ENCODE data around the gene CEACAM5. TPM values are rescaled to one million over a fixed set of nuclear protein-coding genes. Genes with fewer than 3 reads are reported as not detected.

The CEACAM5 gene
- total RNA-seq, 1 experiment from 2014 or later = 0.46 TPM

DNA sequence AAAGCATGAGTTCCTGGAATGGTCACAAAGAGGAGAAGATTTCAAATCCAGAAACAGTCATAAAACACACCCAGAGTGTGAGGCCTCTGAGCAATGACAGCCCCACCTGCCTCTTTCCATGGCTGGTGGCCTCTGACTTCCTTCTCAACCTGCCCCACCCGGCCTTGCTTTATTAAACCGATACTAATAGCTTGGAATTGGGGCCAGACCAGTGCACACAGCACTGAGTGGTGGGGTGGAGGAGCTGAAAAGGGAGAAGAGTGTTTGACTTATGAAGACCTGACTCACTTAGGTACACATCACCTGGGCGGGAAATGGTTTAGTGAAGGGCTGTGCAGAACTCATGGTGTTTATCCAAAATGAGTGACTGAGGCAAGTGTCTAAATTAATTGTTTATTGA lies 26.2 kb downstream of the CEACAM5 start (continued):
- TF ChIP-seq ZNF317 (CRISPR knock-in tag; IDR thresholded peaks at IDR 0.05; ENCODE audit: borderline replicate concordance, low read depth) (no peak), SMAD4 (CRISPR knock-in tag; IDR thresholded peaks at IDR 0.05) (no peak), IRF2 (CRISPR knock-in tag; IDR thresholded peaks at IDR 0.05; ENCODE audit: borderline replicate concordance, low read depth) (no peak)
- TF ChIP-seq, protein P1, sequence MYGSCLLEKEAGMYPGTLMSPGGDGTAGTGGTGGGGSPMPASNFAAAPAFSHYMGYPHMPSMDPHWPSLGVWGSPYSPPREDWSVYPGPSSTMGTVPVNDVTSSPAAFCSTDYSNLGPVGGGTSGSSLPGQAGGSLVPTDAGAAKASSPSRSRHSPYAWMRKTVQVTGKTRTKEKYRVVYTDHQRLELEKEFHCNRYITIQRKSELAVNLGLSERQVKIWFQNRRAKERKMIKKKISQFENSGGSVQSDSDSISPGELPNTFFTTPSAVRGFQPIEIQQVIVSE (CRISPR knock-in tag; IDR thresholded peaks at IDR 0.05; ENCODE audit: borderline replicate concordance) = no peak

DNA sequence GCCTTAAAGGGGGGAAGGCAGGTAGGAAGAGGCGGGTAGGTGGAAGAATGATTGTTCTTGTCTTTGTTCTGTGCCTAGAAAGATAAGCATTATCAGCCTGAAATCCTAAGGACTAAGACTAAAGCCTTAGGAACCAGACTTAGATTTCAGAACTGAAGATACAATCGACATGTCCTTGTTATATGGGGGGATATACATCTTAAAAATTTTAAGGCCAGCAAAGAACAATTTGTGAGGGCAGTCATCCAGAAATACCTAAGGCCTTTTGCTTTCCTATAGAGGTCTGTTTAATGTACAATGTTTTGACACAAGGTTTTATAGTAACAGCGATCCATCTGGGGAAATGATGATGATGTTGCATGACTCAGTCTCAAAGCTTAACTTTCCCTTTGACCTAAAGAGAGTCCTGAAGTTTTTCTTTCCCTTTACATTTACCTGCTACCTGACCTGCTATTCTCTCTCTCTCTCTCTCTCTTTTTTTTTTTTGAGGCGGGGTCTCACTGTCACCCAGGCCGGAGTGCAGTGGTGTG lies 26.7 kb downstream of the CEACAM5 start:
- POLR2A ChIA-PET = interaction anchor here (0.6 kb wide), 1 partner anchor 96 kb away, joined by 3 read pairs; no protein-coding TSS in a partner anchor
- H3K4me3 Mint-ChIP-seq = no peak overlapping the region
- peaks cover 6% of the 10 kb centered on the region for H3K27me3 Mint-ChIP-seq (ENCODE audit: low read depth)
- H3K9me3 Mint-ChIP-seq = no peaks in the 10 kb centered on the region
- H3K27ac Mint-ChIP-seq = no peak overlapping the region
- CTCF ChIA-PET = interaction anchor here (1.1 to 2.6 kb wide), 6 partner anchors 13 to 93 kb away, joined by 3 to 17 read pairs (median 4); no protein-coding TSS in a partner anchor
- DNase-seq (ENCODE audit: low spot score) (no peak), ATAC-seq (no peak)
- TF ChIP-seq ZNF232 (CRISPR knock-in tag; IDR thresholded peaks at IDR 0.05) = no peak
- TF ChIP-seq, protein P2, sequence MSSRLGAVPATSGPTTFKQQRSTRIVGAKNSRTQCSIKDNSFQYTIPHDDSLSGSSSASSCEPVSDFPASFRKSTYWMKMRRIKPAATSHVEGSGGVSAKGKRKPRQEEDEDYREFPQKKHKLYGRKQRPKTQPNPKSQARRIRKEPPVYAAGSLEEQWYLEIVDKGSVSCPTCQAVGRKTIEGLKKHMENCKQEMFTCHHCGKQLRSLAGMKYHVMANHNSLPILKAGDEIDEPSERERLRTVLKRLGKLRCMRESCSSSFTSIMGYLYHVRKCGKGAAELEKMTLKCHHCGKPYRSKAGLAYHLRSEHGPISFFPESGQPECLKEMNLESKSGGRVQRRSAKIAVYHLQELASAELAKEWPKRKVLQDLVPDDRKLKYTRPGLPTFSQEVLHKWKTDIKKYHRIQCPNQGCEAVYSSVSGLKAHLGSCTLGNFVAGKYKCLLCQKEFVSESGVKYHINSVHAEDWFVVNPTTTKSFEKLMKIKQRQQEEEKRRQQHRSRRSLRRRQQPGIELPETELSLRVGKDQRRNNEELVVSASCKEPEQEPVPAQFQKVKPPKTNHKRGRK (CRISPR knock-in tag; IDR thresholded peaks at IDR 0.05; ENCODE audit: borderline replicate concordance) = no peak
- TF ChIP-seq CREB1 (CRISPR knock-in tag; IDR thresholded peaks at IDR 0.05) = no peak
- no peak for TF ChIP-seq EMX1 (CRISPR knock-in tag; IDR thresholded peaks at IDR 0.05)
- TF ChIP-seq, protein P3, sequence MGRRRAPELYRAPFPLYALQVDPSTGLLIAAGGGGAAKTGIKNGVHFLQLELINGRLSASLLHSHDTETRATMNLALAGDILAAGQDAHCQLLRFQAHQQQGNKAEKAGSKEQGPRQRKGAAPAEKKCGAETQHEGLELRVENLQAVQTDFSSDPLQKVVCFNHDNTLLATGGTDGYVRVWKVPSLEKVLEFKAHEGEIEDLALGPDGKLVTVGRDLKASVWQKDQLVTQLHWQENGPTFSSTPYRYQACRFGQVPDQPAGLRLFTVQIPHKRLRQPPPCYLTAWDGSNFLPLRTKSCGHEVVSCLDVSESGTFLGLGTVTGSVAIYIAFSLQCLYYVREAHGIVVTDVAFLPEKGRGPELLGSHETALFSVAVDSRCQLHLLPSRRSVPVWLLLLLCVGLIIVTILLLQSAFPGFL (CRISPR knock-in tag; IDR thresholded peaks at IDR 0.05; ENCODE audit: borderline replicate concordance) = no peak
- TF ChIP-seq NR1H2 (CRISPR knock-in tag; IDR thresholded peaks at IDR 0.05) = no peak
- TF ChIP-seq NFYB (CRISPR knock-in tag; conservative IDR thresholded peaks at IDR 0.05; ENCODE audit: low read depth) = no peak
- TF ChIP-seq, protein P4, sequence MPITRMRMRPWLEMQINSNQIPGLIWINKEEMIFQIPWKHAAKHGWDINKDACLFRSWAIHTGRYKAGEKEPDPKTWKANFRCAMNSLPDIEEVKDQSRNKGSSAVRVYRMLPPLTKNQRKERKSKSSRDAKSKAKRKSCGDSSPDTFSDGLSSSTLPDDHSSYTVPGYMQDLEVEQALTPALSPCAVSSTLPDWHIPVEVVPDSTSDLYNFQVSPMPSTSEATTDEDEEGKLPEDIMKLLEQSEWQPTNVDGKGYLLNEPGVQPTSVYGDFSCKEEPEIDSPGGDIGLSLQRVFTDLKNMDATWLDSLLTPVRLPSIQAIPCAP (CRISPR knock-in tag; IDR thresholded peaks at IDR 0.05) = no peak
- TF ChIP-seq ZBTB21 (CRISPR knock-in tag; IDR thresholded peaks at IDR 0.05; ENCODE audit: borderline replicate concordance) = no peak
- no peaks in the 10 kb centered on the region for H3K4me1 Mint-ChIP-seq
- no peaks in the 10 kb centered on the region for H3K36me3 Mint-ChIP-seq

DNA sequence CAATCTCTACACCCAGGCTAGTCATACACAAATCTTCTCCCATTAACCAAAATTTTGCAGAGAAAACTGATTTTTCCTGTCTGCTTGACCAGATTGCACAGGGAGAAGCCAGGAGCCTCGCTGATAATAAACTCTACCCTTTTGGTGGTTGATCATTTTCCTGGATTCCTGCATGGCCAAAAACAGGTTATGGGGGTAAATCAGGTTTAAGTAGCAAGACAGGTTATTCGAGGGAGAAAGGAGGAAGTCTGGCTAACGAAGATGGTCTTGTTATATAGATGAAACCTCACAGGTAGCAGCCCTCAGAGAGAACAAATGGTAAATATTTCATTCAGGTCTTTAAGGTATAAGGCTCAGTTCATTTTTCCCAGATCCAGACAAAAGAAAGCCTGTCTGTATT lies 30.9 kb downstream of the CEACAM5 start:
- CTCF ChIA-PET = interaction anchor here (0.7 to 2.8 kb wide), 4 partner anchors 12 to 54 kb away, joined by 3 to 25 read pairs (median 10); no protein-coding TSS in a partner anchor
- DNase-seq (ENCODE audit: low spot score) (no peak), ATAC-seq (no peak)
- Mint-ChIP-seq H3K36me3 (no peaks in the 10 kb centered on the region), H3K4me3 (no peak overlapping the region), H3K9me3 (no peaks in the 10 kb centered on the region), H3K27me3 (ENCODE audit: low read depth) (peaks cover 9% of the 10 kb centered on the region), H3K4me1 (no peaks in the 10 kb centered on the region), H3K27ac (no peak overlapping the region)
- TF ChIP-seq, protein P5, sequence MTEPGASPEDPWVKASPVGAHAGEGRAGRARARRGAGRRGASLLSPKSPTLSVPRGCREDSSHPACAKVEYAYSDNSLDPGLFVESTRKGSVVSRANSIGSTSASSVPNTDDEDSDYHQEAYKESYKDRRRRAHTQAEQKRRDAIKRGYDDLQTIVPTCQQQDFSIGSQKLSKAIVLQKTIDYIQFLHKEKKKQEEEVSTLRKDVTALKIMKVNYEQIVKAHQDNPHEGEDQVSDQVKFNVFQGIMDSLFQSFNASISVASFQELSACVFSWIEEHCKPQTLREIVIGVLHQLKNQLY (CRISPR knock-in tag; IDR thresholded peaks at IDR 0.05) = no peak
- TF ChIP-seq, protein P6, sequence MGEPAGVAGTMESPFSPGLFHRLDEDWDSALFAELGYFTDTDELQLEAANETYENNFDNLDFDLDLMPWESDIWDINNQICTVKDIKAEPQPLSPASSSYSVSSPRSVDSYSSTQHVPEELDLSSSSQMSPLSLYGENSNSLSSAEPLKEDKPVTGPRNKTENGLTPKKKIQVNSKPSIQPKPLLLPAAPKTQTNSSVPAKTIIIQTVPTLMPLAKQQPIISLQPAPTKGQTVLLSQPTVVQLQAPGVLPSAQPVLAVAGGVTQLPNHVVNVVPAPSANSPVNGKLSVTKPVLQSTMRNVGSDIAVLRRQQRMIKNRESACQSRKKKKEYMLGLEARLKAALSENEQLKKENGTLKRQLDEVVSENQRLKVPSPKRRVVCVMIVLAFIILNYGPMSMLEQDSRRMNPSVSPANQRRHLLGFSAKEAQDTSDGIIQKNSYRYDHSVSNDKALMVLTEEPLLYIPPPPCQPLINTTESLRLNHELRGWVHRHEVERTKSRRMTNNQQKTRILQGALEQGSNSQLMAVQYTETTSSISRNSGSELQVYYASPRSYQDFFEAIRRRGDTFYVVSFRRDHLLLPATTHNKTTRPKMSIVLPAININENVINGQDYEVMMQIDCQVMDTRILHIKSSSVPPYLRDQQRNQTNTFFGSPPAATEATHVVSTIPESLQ (CRISPR knock-in tag; IDR thresholded peaks at IDR 0.05) = no peak
- no peak for TF ChIP-seq CREM (CRISPR knock-in tag; IDR thresholded peaks at IDR 0.05)
- TF ChIP-seq FOXJ3 (CRISPR knock-in tag; IDR thresholded peaks at IDR 0.05; ENCODE audit: borderline replicate concordance) = no peak
- TF ChIP-seq IRF2 (CRISPR knock-in tag; IDR thresholded peaks at IDR 0.05; ENCODE audit: borderline replicate concordance, low read depth) = no peak
- no peak for TF ChIP-seq CBFB (CRISPR knock-in tag; IDR thresholded peaks at IDR 0.05; ENCODE audit: low read depth)
- no peak for TF ChIP-seq FOXK1 (CRISPR knock-in tag; IDR thresholded peaks at IDR 0.05)
- TF ChIP-seq JAZF1 (CRISPR knock-in tag; IDR thresholded peaks at IDR 0.05) = no peak
- no peak for TF ChIP-seq TEAD4 (CRISPR knock-in tag; IDR thresholded peaks at IDR 0.05)
- TF ChIP-seq, protein P7, sequence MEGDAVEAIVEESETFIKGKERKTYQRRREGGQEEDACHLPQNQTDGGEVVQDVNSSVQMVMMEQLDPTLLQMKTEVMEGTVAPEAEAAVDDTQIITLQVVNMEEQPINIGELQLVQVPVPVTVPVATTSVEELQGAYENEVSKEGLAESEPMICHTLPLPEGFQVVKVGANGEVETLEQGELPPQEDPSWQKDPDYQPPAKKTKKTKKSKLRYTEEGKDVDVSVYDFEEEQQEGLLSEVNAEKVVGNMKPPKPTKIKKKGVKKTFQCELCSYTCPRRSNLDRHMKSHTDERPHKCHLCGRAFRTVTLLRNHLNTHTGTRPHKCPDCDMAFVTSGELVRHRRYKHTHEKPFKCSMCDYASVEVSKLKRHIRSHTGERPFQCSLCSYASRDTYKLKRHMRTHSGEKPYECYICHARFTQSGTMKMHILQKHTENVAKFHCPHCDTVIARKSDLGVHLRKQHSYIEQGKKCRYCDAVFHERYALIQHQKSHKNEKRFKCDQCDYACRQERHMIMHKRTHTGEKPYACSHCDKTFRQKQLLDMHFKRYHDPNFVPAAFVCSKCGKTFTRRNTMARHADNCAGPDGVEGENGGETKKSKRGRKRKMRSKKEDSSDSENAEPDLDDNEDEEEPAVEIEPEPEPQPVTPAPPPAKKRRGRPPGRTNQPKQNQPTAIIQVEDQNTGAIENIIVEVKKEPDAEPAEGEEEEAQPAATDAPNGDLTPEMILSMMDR (IDR thresholded peaks at IDR 0.05) = no peak
- no peak for TF ChIP-seq SOX15 (CRISPR knock-in tag; IDR thresholded peaks at IDR 0.05)
- TF ChIP-seq, protein P8, sequence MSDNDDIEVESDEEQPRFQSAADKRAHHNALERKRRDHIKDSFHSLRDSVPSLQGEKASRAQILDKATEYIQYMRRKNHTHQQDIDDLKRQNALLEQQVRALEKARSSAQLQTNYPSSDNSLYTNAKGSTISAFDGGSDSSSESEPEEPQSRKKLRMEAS (CRISPR knock-in tag; IDR thresholded peaks at IDR 0.05) = no peak
- TF ChIP-seq KAT7 (CRISPR knock-in tag; IDR thresholded peaks at IDR 0.05; ENCODE audit: borderline replicate concordance) = no peak
- POLR2A ChIA-PET = interaction anchor here (0.8 kb wide), 1 partner anchor 14 kb away, joined by 6 read pairs; no protein-coding TSS in a partner anchor

Data from WTC11 (cell line).